HG02884 (cell line): ENCODE results near the gene STRADA.
"Not testable (repeated sequence)": the region's sequence is repeated elsewhere in the genome, so short reads cannot be mapped to it uniquely, and the experiment has no call there.

ENCODE experiments used
- ATAC-seq: cut with Tn5 transposase; IDR thresholded peaks from one replicate; pipeline ENCODE4 v1.9.1; 2021; ENCODE audit warnings: mild to moderate bottlenecking, moderate library complexity; ENCODE audit not compliant: unreplicated experiment

Gene STRADA

GRCh38 chr17:63758428-63758827, 16.8 kb upstream of the STRADA start:
- no peak for ATAC-seq

GRCh38 chr17:63754046-63754445, 12.4 kb upstream of the STRADA start:
- ATAC-seq = no peak

GRCh38 chr17:63753215-63753614, 11.6 kb upstream of the STRADA start:
- ATAC-seq = no peak

- no peak for ATAC-seq
These were observed 11.1 kb upstream of the STRADA start for GRCh38 chr17:63752707-63753106.

- no peak for ATAC-seq
These were observed 10.2 kb upstream of the STRADA start for GRCh38 chr17:63751806-63752205.

- peak; percentile 13 for ATAC-seq
These were observed 524 bp downstream of the STRADA start for GRCh38 chr17:63741143-63741407.

- ATAC-seq = no peak
These were observed 996 bp downstream of the STRADA start for GRCh38 chr17:63740464-63741142.

GRCh38 chr17:63735691-63736090, 5.9 kb downstream of the STRADA start:
- no peak for ATAC-seq

- no peak for ATAC-seq
These were observed 19.2 kb downstream of the STRADA start for GRCh38 chr17:63722403-63722802.

- ATAC-seq = not testable (repeated sequence)
These were observed 21.4 kb downstream of the STRADA start for GRCh38 chr17:63720194-63720593.

GRCh38 chr17:63718988-63719387, 22.6 kb downstream of the STRADA start:
- no peak for ATAC-seq

- no peak for ATAC-seq
These were observed 25.2 kb downstream of the STRADA start for GRCh38 chr17:63716426-63716825.

- no peak for ATAC-seq
These were observed 26.9 kb downstream of the STRADA start for GRCh38 chr17:63714550-63715277.

GRCh38 chr17:63709110-63709509, 32.5 kb downstream of the STRADA start:
- ATAC-seq = no peak

- ATAC-seq = no peak
These were observed 34.4 kb downstream of the STRADA start for GRCh38 chr17:63707151-63707550.

GRCh38 chr17:63706336-63707082, 35.1 kb downstream of the STRADA start:
- ATAC-seq = no peak

- no peak for ATAC-seq
These were observed 35.9 kb downstream of the STRADA start for GRCh38 chr17:63705657-63706056.

- ATAC-seq = no peak
These were observed 36.8 kb downstream of the STRADA start for GRCh38 chr17:63704836-63705235.

- no peak for ATAC-seq
These were observed 37.4 kb downstream of the STRADA start for GRCh38 chr17:63704259-63704576.

- no peak for ATAC-seq
These were observed 37.9 kb downstream of the STRADA start for GRCh38 chr17:63703556-63704258.

GRCh38 chr17:63703029-63703428, 38.6 kb downstream of the STRADA start:
- ATAC-seq = no peak

GRCh38 chr17:63702721-63703015, 38.9 kb downstream of the STRADA start:
- ATAC-seq = no peak
